NCI-H2227 (cell line): ENCODE data around the gene SPON2.
"Not testable (repeated sequence)": the region's sequence is repeated elsewhere in the genome, so short reads cannot be mapped to it uniquely, and the experiment has no call there.

ENCODE experiments used
- DNase-seq: peaks from one replicate; lab custom pipeline; 2025; ENCODE audit not compliant: unreplicated experiment; lab: John Stamatoyannopoulos, UW

Gene SPON2

GRCh38 chr4:1152290-1152689 is 20.1 kb downstream of the SPON2 start:
- DNase-seq, result no peak

GRCh38 chr4:1151541-1151940 is 20.8 kb downstream of the SPON2 start:
- DNase-seq, result no peak

- no peak for DNase-seq
These were observed 21.5 kb downstream of the SPON2 start for GRCh38 chr4:1150875-1151274.

- no peak for DNase-seq
These were observed 32.5 kb downstream of the SPON2 start for GRCh38 chr4:1139860-1140259.

GRCh38 chr4:1137850-1138249 is 34.5 kb downstream of the SPON2 start:
- DNase-seq, result no peak

GRCh38 chr4:1137063-1137776 is 35.2 kb downstream of the SPON2 start:
- DNase-seq, result no peak

GRCh38 chr4:1136048-1136447 is 36.3 kb downstream of the SPON2 start:
- DNase-seq, result no peak

GRCh38 chr4:1133033-1133432 is 39.4 kb downstream of the SPON2 start:
- no peak for DNase-seq

- peak; percentile 85 for DNase-seq
These were observed 41.8 kb downstream of the SPON2 start for GRCh38 chr4:1130316-1131186.

- no peak for DNase-seq
These were observed 45.9 kb downstream of the SPON2 start for GRCh38 chr4:1126506-1126905.

GRCh38 chr4:1125466-1125865 is 46.9 kb downstream of the SPON2 start:
- not testable (repeated sequence) for DNase-seq

- no peak for DNase-seq
These were observed 47.6 kb downstream of the SPON2 start for GRCh38 chr4:1124818-1125217.

- no peak for DNase-seq
These were observed 49.9 kb downstream of the SPON2 start for GRCh38 chr4:1122505-1122904.
